WTC11 (cell line): ENCODE measurements around the gene TCP11L2. TPM values are rescaled to one million over a fixed set of nuclear protein-coding genes. Genes with fewer than 3 reads are reported as not detected.

Experiments
- ATAC-seq: fragments of 200-7000 bp; cut with Tn5 transposase; 2 replicates; pipeline ENCODE4 v1.10.0; 2021; ENCODE audit warnings: mild to moderate bottlenecking, moderate library complexity
- CTCF ChIA-PET: fragments of 300-600 bp; sonication (Branson Sonifier 250); formaldehyde crosslinking; loops from one replicate; lab custom pipeline; 2021; ENCODE audit warnings: antibody characterized with exemption; lab: Charles Lee
- POLR2A ChIA-PET: fragments of 350-600 bp; sonication (Branson Sonifier 250); formaldehyde crosslinking; loops from one replicate; lab custom pipeline; 2021; ENCODE audit warnings: antibody characterized with exemption; lab: Charles Lee
- DNase-seq: peaks from one replicate; pipeline ENCODE4 v3.0.0; 2021; ENCODE audit warnings: low spot score
- H3K27ac Mint-ChIP-seq: 2 replicates; pipeline ENCODE4 v1.8.0; 2021; ENCODE audit warnings: mixed read lengths
- H3K27me3 Mint-ChIP-seq: 2 replicates; pipeline ENCODE4 v1.8.0; 2021; ENCODE audit warnings: low read depth, mild to moderate bottlenecking, moderate library complexity, mixed read lengths
- H3K36me3 Mint-ChIP-seq: 2 replicates; pipeline ENCODE4 v1.8.0; 2021; ENCODE audit warnings: mixed read lengths
- H3K4me1 Mint-ChIP-seq: 2 replicates; pipeline ENCODE4 v1.8.0; 2022; ENCODE audit warnings: mixed read lengths
- H3K4me3 Mint-ChIP-seq: 2 replicates; pipeline ENCODE4 v1.8.0; 2021; ENCODE audit warnings: mild to moderate bottlenecking, moderate library complexity, mixed read lengths
- H3K9me3 Mint-ChIP-seq: 2 replicates; pipeline ENCODE4 v1.8.0; 2021; ENCODE audit warnings: mixed read lengths
- ATF2 ChIP-seq: sonication (generic); formaldehyde crosslinking; IDR thresholded peaks from 2 replicates; pipeline ENCODE4 v1.8.1; 2022; ENCODE audit warnings: low read depth, missing genetic modification reagents, borderline replicate concordance
- MAX ChIP-seq: sonication (generic); formaldehyde crosslinking; IDR thresholded peaks from 2 replicates; pipeline ENCODE4 v1.8.0; 2022; ENCODE audit warnings: mild to moderate bottlenecking, missing genetic modification reagents
- NFATC4 ChIP-seq: fragments of 250-450 bp; sonication (Bioruptor Pico); IDR thresholded peaks from 2 replicates; pipeline ENCODE4 v1.9.0; 2021; ENCODE audit warnings: mild to moderate bottlenecking
- PRRX2 ChIP-seq: fragments of 250-450 bp; sonication (Bioruptor Pico); IDR thresholded peaks from 2 replicates; pipeline ENCODE4 v1.8.0; 2021; ENCODE audit warnings: mild to moderate bottlenecking
- SMAD3 ChIP-seq: sonication (generic); formaldehyde crosslinking; IDR thresholded peaks from 2 replicates; pipeline ENCODE4 v1.8.0; 2022; ENCODE audit warnings: missing genetic modification reagents, mild to moderate bottlenecking, borderline replicate concordance
- ZBTB21 ChIP-seq: sonication (generic); formaldehyde crosslinking; IDR thresholded peaks from 2 replicates; pipeline ENCODE4 v1.8.1; 2023; ENCODE audit warnings: mild to moderate bottlenecking, missing genetic modification reagents, borderline replicate concordance
- ZMAT4 ChIP-seq: fragments of 250-450 bp; sonication (Bioruptor Pico); IDR thresholded peaks from 2 replicates; pipeline ENCODE4 v1.9.0; 2021; ENCODE audit warnings: mild to moderate bottlenecking
- ZNF121 ChIP-seq: sonication (generic); formaldehyde crosslinking; IDR thresholded peaks from 2 replicates; pipeline ENCODE4 v1.8.0; 2023; ENCODE audit warnings: missing genetic modification reagents
- ZNF219 ChIP-seq: sonication (generic); formaldehyde crosslinking; IDR thresholded peaks from 2 replicates; pipeline ENCODE4 v1.8.0; 2023; ENCODE audit warnings: missing genetic modification reagents, mild to moderate bottlenecking, borderline replicate concordance
- ZNF232 ChIP-seq: sonication (generic); formaldehyde crosslinking; IDR thresholded peaks from 2 replicates; pipeline ENCODE4 v1.8.0; 2022; ENCODE audit warnings: mild to moderate bottlenecking, missing genetic modification reagents
- ZNF396 ChIP-seq: fragments of 250-450 bp; sonication (Bioruptor Pico); IDR thresholded peaks from 2 replicates; pipeline ENCODE4 v1.8.0; 2021; ENCODE audit warnings: mild to moderate bottlenecking, moderate library complexity, borderline replicate concordance
- ZNF512 ChIP-seq: sonication (generic); formaldehyde crosslinking; IDR thresholded peaks from 2 replicates; pipeline ENCODE4 v1.8.1; 2022; ENCODE audit warnings: missing genetic modification reagents, borderline replicate concordance
- ZSCAN18 ChIP-seq: fragments of 250-450 bp; sonication (Bioruptor Pico); IDR thresholded peaks from 2 replicates; pipeline ENCODE4 v2.1.2; 2022; ENCODE audit warnings: mild to moderate bottlenecking, moderate library complexity
- total RNA-seq: library from RNA; stranded (reverse); gene quantifications from 3 replicates; pipeline ENCODE4 v1.2.3, GENCODE V29; 2021
- TF ChIP-seq, protein P1 (sequence below): sonication (generic); formaldehyde crosslinking; IDR thresholded peaks from 2 replicates; pipeline ENCODE4 v1.8.1; 2022; ENCODE audit warnings: mild to moderate bottlenecking, missing genetic modification reagents, moderate library complexity, borderline replicate concordance
- TF ChIP-seq, protein P2 (sequence below): fragments of 200-600 bp; IDR thresholded peaks from 2 replicates; pipeline ENCODE4 v1.8.0; 2022; ENCODE audit warnings: antibody characterized with exemption
- TF ChIP-seq, protein P3 (sequence below): sonication (generic); formaldehyde crosslinking; IDR thresholded peaks from 2 replicates; pipeline ENCODE4 v1.8.1; 2023; ENCODE audit warnings: mild to moderate bottlenecking, missing genetic modification reagents, moderate library complexity
- TF ChIP-seq, protein P4 (sequence below): fragments of 250-450 bp; sonication (Bioruptor Pico); IDR thresholded peaks from 2 replicates; pipeline ENCODE4 v1.8.0; 2021; ENCODE audit warnings: mild to moderate bottlenecking

TCP11L2 gene
- total RNA-seq, 1 experiment from 2014 or later = 12.3 TPM

DNA sequence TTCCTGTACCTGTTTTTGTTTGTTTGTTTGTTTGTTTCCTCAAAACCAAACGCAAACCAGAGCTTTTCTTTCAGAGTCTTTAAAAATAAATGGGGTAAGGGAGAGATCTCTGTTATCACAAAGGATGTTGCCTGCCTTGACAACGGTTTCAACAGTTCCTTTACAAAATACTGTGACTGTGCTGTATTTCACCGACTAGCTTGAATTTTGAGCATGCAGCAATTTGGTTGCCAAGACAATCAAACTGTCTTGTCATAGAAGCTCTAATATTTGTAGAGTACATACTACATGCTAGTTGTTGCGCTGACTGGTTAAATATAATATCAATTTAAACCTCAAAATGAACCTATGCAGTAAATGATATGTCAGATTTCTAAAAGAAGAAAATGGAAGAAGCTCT is 22.4 kb upstream of the TCP11L2 start (continued):
- TF ChIP-seq ZMAT4 (CRISPR knock-in tag) (no peak), ZNF232 (CRISPR knock-in tag) (no peak), ZBTB21 (CRISPR knock-in tag) (no peak), MAX (CRISPR knock-in tag) (no peak), ZNF396 (CRISPR knock-in tag) (no peak), NFATC4 (CRISPR knock-in tag) (no peak)
- TF ChIP-seq, protein P1, sequence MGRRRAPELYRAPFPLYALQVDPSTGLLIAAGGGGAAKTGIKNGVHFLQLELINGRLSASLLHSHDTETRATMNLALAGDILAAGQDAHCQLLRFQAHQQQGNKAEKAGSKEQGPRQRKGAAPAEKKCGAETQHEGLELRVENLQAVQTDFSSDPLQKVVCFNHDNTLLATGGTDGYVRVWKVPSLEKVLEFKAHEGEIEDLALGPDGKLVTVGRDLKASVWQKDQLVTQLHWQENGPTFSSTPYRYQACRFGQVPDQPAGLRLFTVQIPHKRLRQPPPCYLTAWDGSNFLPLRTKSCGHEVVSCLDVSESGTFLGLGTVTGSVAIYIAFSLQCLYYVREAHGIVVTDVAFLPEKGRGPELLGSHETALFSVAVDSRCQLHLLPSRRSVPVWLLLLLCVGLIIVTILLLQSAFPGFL = no peak
- TF ChIP-seq, protein P2, sequence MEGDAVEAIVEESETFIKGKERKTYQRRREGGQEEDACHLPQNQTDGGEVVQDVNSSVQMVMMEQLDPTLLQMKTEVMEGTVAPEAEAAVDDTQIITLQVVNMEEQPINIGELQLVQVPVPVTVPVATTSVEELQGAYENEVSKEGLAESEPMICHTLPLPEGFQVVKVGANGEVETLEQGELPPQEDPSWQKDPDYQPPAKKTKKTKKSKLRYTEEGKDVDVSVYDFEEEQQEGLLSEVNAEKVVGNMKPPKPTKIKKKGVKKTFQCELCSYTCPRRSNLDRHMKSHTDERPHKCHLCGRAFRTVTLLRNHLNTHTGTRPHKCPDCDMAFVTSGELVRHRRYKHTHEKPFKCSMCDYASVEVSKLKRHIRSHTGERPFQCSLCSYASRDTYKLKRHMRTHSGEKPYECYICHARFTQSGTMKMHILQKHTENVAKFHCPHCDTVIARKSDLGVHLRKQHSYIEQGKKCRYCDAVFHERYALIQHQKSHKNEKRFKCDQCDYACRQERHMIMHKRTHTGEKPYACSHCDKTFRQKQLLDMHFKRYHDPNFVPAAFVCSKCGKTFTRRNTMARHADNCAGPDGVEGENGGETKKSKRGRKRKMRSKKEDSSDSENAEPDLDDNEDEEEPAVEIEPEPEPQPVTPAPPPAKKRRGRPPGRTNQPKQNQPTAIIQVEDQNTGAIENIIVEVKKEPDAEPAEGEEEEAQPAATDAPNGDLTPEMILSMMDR = no peak

DNA sequence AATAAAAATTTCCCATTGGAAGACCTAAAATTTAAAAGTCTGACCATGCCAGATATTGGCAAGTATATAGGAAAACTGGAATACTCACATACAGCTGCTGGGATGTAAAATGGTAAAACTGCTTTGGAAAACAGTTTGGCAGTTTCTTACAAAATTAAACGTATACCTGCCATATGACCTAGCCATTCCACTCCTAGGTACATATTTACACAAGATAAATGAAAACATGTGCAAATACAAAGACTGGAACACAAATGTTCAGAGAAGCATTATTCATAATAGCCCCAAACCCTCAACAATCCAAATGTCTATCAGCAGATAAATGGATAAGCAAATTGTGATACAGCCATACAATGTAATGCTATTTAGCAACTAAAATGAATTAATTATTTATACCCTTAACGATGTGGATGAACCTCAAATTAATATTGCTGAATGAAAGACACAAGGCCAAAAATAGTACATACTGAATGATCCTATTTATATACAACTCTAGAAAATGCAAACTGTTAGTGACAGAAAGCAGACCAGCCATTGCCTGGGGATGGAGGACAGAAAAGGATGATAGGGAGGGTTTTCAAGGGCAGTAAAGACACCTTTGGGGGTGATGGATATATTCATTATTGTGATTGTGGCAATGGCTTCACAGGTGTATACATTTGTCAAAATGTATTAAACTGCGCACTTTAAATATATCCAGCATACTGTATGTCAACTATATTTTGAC is 21.3 kb upstream of the TCP11L2 start:
- POLR2A ChIA-PET = no interaction called here
- Mint-ChIP-seq H3K4me3 (no peak overlapping the region), H3K27ac (no peak overlapping the region), H3K4me1 (peaks cover 3% of the 10 kb centered on the region; the same call in 1 of the 2 replicates), H3K27me3 (no peaks in the 10 kb centered on the region), H3K36me3 (no peaks in the 10 kb centered on the region), H3K9me3 (no peaks in the 10 kb centered on the region)
- CTCF ChIA-PET = interaction anchor here (1.3 to 3.3 kb wide), 7 partner anchors 8 to 57 kb away, joined by 3 to 73 read pairs (median 11); partner anchors contain the start of gene TCP11L2
- DNase-seq (no peak), ATAC-seq (no peak)
- TF ChIP-seq ZMAT4 (CRISPR knock-in tag) (no peak), ZNF232 (CRISPR knock-in tag) (no peak), ZNF512 (CRISPR knock-in tag) (no peak)

DNA sequence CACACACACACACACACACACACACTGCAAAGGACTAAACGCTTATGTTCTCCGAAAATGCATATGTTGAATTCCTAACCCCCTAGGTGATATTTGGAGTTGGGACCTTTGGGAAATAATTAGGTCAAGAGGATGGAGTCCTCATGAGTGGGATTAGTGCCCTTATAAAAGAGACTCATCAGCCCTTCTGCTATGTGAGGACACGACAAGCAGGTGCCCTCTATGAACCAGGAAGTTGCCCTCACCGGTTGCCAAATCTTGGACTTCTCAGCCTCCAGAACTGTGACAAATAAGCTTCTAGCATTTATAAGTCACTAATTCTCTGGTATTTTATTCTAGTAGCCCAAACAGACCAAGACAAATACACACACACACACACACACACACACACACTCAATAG is 20.7 kb upstream of the TCP11L2 start:
- ATAC-seq = no peak
- Mint-ChIP-seq H3K9me3 (no peaks in the 10 kb centered on the region), H3K4me1 (peaks cover 3% of the 10 kb centered on the region; the same call in 1 of the 2 replicates), H3K27me3 (no peaks in the 10 kb centered on the region), H3K36me3 (no peaks in the 10 kb centered on the region), H3K27ac (no peak overlapping the region), H3K4me3 (no peak overlapping the region)
- POLR2A ChIA-PET = interaction anchor here (1.0 to 1.1 kb wide), 2 partner anchors 16 to 55 kb away, joined by 3 to 4 read pairs; no protein-coding TSS in a partner anchor
- CTCF ChIA-PET = interaction anchor here (1.0 to 2.2 kb wide), 23 partner anchors 9 to 862 kb away, joined by 3 to 73 read pairs (median 6); partner anchors contain the start of genes POLR3B and TCP11L2
- no peak for DNase-seq
- TF ChIP-seq ZMAT4 (CRISPR knock-in tag) (no peak), ZSCAN18 (no peak), PRRX2 (no peak), SMAD3 (CRISPR knock-in tag) (no peak), ATF2 (no peak), ZNF121 (no peak), ZNF219 (CRISPR knock-in tag) (no peak)
- TF ChIP-seq, protein P3, sequence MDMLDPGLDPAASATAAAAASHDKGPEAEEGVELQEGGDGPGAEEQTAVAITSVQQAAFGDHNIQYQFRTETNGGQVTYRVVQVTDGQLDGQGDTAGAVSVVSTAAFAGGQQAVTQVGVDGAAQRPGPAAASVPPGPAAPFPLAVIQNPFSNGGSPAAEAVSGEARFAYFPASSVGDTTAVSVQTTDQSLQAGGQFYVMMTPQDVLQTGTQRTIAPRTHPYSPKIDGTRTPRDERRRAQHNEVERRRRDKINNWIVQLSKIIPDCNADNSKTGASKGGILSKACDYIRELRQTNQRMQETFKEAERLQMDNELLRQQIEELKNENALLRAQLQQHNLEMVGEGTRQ = no peak
- TF ChIP-seq, protein P4, sequence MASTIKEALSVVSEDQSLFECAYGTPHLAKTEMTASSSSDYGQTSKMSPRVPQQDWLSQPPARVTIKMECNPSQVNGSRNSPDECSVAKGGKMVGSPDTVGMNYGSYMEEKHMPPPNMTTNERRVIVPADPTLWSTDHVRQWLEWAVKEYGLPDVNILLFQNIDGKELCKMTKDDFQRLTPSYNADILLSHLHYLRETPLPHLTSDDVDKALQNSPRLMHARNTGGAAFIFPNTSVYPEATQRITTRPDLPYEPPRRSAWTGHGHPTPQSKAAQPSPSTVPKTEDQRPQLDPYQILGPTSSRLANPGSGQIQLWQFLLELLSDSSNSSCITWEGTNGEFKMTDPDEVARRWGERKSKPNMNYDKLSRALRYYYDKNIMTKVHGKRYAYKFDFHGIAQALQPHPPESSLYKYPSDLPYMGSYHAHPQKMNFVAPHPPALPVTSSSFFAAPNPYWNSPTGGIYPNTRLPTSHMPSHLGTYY (CRISPR knock-in tag) = no peak
